Measurements from ENCODE around the gene RNF13. TPM values are rescaled to one million over a fixed set of nuclear protein-coding genes. Genes with fewer than 3 reads are reported as not detected.
A peak's percentile ranks its signal among the peaks of the same experiment; 100 is the strongest.

Gene RNF13
- total and polyA plus RNA-seq, 12 donors: 28.6 to 136 (median 77.4) TPM

DNA sequence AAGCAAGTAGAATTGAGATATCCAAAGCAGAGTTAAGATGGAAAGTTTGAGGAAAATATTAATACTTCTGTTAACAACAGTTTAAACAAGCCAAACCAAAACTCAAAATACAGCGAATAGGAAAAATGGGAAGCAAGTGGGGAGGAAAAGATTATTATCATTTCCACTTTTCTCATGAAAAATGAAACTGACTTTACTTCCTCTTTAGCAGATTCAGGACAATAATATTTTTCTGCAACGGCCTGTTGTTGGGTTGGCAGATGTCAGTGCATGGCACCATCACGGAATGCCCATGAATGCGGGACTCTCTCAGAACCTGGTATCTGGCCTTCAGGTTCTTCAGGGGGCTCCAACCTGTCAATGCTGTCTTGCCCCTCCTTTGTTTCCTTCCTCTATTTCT, 31.8 kb upstream of the RNF13 start:
- H3K4me1 ChIP-seq (replicated peaks in 1 of 2): no peaks in the 10 kb centered on the region
- no peaks in the 10 kb centered on the region for H3K36me3 ChIP-seq (replicated peaks in 1 of 2)
- no peak overlapping the region for H3K4me3 ChIP-seq
- WGBS, 4 donors: 73 to 79% (median 76%) methylated on average over 4 of the region's 4 CpGs
- H3K27ac ChIP-seq: peak overlapping the region in 1 of 5 donors; percentile 9
- TF ChIP-seq, protein P1, sequence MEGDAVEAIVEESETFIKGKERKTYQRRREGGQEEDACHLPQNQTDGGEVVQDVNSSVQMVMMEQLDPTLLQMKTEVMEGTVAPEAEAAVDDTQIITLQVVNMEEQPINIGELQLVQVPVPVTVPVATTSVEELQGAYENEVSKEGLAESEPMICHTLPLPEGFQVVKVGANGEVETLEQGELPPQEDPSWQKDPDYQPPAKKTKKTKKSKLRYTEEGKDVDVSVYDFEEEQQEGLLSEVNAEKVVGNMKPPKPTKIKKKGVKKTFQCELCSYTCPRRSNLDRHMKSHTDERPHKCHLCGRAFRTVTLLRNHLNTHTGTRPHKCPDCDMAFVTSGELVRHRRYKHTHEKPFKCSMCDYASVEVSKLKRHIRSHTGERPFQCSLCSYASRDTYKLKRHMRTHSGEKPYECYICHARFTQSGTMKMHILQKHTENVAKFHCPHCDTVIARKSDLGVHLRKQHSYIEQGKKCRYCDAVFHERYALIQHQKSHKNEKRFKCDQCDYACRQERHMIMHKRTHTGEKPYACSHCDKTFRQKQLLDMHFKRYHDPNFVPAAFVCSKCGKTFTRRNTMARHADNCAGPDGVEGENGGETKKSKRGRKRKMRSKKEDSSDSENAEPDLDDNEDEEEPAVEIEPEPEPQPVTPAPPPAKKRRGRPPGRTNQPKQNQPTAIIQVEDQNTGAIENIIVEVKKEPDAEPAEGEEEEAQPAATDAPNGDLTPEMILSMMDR (IDR thresholded peaks at IDR 0.05): no peak
- TF ChIP-seq POLR2A (IDR thresholded peaks at IDR 0.05): no peak
- intact Hi-C loops (cut with DNase I): no loop called here
- peak in 1 of 7 donors; percentile 15 for DNase-seq
- H3K27me3 ChIP-seq: no peaks in the 10 kb centered on the region
- no peaks in the 10 kb centered on the region for H3K9me3 ChIP-seq (replicated peaks in 1 of 3)

DNA sequence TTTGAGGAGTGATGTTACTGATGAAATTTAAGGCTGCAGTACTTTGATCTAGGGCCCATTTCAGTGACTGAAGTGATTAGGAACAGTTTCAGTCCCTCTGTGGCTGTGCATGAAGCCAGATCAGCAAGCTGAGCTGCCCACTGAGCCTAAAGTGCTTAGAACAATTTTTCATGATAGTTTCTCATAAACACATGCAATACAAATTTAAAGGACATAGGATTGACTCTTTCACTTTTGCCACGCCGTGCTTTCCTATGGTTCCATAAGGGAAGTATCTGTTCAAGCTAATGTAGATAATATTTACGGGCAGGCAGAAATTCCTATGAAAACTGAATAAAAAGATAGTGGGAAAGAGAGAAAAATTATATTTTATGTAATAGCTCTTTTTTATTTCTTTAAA, 31.3 kb upstream of the RNF13 start:
- WGBS, 4 donors: 75 to 86% (median 81%) methylated on average over 3 of the region's 3 CpGs
- DNase-seq: no peak
- no peak for TF ChIP-seq POLR2A (IDR thresholded peaks at IDR 0.05)
- TF ChIP-seq, protein P1 (IDR thresholded peaks at IDR 0.05): no peak
- Histone ChIP-seq H3K4me1 (replicated peaks in 1 of 2) (no peaks in the 10 kb centered on the region), H3K4me3 (no peak overlapping the region), H3K27me3 (no peaks in the 10 kb centered on the region), H3K36me3 (replicated peaks in 1 of 2) (no peaks in the 10 kb centered on the region), H3K9me3 (replicated peaks in 1 of 3) (no peaks in the 10 kb centered on the region), H3K27ac (peak overlapping the region in 1 of 5 donors; percentile 9)
- intact Hi-C loops (cut with DNase I): no loop called here

DNA sequence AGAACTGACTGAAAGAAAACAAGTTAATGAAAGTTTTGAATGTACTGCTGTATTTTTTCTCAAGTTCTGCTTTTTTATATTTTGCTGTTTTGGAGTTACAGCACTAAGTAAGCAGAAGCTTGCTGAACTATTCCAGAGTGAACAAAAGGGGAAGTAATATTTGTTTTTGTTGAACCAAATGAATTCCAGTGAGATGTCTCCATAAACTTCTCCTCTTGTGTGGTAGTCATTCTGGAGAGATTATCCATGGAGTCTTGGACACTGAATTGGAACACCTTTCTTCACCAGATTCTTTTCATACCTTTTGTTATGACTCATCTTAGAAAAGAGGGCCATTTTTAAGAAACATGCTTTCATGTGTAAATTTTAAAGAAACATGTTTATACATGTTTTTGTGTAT, 29.4 kb upstream of the RNF13 start:
- no peak for TF ChIP-seq POLR2A (IDR thresholded peaks at IDR 0.05)
- TF ChIP-seq, protein P1 (IDR thresholded peaks at IDR 0.05): no peak
- H3K4me1 ChIP-seq (replicated peaks in 1 of 2): no peaks in the 10 kb centered on the region
- peak overlapping the region in 1 of 5 donors; percentile 6 for H3K27ac ChIP-seq
- no peaks in the 10 kb centered on the region for H3K36me3 ChIP-seq (replicated peaks in 1 of 2)
- H3K4me3 ChIP-seq: no peak overlapping the region
- intact Hi-C loops (cut with DNase I): no loop called here
- H3K27me3 ChIP-seq: no peaks in the 10 kb centered on the region
- H3K9me3 ChIP-seq (replicated peaks in 1 of 3): no peaks in the 10 kb centered on the region
- DNase-seq: no peak

DNA sequence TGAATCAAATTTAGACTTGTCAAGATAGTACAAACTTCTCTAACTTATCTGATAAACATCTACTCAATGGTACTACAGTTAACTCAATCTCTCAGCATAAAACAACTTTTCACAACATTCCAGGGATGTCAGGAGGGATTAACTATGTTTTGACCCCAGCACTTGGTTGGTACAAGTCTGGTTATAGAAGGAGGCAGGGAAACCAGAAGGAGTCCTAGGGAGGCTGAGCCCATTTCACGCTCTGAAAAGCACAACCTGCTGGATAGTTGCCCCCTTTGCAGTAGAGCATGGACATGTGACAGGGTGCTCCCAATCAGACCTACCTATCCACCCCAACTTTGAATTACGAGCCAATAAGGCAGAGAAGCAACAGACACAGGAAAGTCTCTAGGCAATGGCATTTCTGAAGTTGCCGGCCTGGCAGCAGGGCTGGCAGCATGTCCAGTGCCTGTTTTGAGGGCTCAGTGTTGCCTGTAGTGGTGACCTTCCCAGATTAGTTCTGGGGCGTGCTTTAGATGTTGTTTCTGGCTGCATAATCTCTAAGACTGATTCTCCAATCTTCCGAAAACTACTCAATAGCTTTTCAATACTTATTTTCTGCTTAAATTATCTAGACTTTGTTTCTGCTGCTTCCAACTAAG, 28.8 kb upstream of the RNF13 start:
- Histone ChIP-seq H3K4me3 (no peak overlapping the region), H3K4me1 (replicated peaks in 1 of 2) (no peaks in the 10 kb centered on the region), H3K27me3 (no peaks in the 10 kb centered on the region), H3K36me3 (replicated peaks in 1 of 2) (no peaks in the 10 kb centered on the region), H3K9me3 (replicated peaks in 1 of 3) (no peaks in the 10 kb centered on the region), H3K27ac (peak overlapping the region in 1 of 5 donors; percentile 8)
- no peak for DNase-seq
- WGBS, 4 donors: 84 to 91% (median 88%) methylated on average over 5 of the region's 5 CpGs
- TF ChIP-seq, protein P1 (IDR thresholded peaks at IDR 0.05): no peak
- no peak for TF ChIP-seq POLR2A (IDR thresholded peaks at IDR 0.05)
- intact Hi-C loops (cut with DNase I): no loop called here
